HL-60 (cell line): Measurements from ENCODE around the gene SPIRE1.

Experiments used
- DNase-seq, 2 experiments: peaks; one replicate each; pipeline ENCODE4 v3.0.0-alpha.2; 2010 to 2020; ENCODE audit warnings: low read depth in 1 of 2, low spot score in 1 of 2
- H3K27ac ChIP-seq: fragments of 250-450 bp; sonication (Bioruptor Pico); replicated peaks from 2 replicates; pipeline ENCODE4 v1.5.1; 2020; ENCODE audit warnings: mild to moderate bottlenecking, moderate library complexity
- H3K27me3 ChIP-seq: fragments of 250-450 bp; sonication (Bioruptor Pico); 2 replicates; pipeline ENCODE4 v1.5.1; 2021; ENCODE audit warnings: mild to moderate bottlenecking, moderate library complexity; ENCODE audit not compliant: insufficient read depth, poor library complexity, severe bottlenecking
- H3K4me3 ChIP-seq: replicated peaks from 2 replicates; pipeline ENCODE4 v1.5.1; 2011; ENCODE audit warnings: mild to moderate bottlenecking, control low read depth, low read length; ENCODE audit not compliant: insufficient read depth
- CTCF ChIP-seq: IDR thresholded peaks from one replicate; pipeline ENCODE4 v1.5.1; 2011; ENCODE audit warnings: low read length, control low read depth, inconsistent platforms; ENCODE audit not compliant: insufficient read depth
- GABPA ChIP-seq: IDR thresholded peaks from 2 replicates; pipeline ENCODE4 v1.6.1; 2012; ENCODE audit warnings: low read depth
- POLR2AphosphoS5 ChIP-seq: IDR thresholded peaks from 2 replicates; pipeline ENCODE4 v1.6.1; 2012; ENCODE audit warnings: low read depth
- SPI1 ChIP-seq: IDR thresholded peaks from 2 replicates; pipeline ENCODE4 v1.6.1; 2012; ENCODE audit warnings: low read depth, mild to moderate bottlenecking, borderline replicate concordance
- TF ChIP-seq, protein P1 (sequence below): IDR thresholded peaks from 2 replicates; pipeline ENCODE4 v1.6.1; 2012; ENCODE audit warnings: low read depth; ENCODE audit not compliant: insufficient replicate concordance

SPIRE1 gene

DNA sequence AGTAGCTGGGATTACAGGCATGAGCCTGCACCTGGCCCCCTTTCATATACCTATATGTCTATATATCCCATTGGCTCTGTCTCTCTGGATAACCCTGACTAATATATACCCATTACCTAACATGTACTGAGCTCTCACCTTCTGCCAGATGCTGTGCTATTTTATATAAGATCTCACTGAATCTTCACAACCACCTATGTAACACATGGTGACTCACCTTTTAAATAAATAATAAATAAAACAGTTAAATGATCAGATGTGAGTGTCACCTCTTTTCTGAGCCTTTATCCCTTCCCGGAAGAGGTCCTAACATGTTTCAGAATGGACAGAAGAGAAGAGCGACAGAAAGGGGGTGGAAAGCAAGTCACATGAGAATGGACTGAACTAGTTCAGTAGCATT, 123.1 kb downstream of the SPIRE1 start:
- DNase-seq, result no peak
- TF ChIP-seq SPI1 (no peak), GABPA (no peak), CTCF (no peak), POLR2AphosphoS5 (no peak)
- TF ChIP-seq, protein P1, sequence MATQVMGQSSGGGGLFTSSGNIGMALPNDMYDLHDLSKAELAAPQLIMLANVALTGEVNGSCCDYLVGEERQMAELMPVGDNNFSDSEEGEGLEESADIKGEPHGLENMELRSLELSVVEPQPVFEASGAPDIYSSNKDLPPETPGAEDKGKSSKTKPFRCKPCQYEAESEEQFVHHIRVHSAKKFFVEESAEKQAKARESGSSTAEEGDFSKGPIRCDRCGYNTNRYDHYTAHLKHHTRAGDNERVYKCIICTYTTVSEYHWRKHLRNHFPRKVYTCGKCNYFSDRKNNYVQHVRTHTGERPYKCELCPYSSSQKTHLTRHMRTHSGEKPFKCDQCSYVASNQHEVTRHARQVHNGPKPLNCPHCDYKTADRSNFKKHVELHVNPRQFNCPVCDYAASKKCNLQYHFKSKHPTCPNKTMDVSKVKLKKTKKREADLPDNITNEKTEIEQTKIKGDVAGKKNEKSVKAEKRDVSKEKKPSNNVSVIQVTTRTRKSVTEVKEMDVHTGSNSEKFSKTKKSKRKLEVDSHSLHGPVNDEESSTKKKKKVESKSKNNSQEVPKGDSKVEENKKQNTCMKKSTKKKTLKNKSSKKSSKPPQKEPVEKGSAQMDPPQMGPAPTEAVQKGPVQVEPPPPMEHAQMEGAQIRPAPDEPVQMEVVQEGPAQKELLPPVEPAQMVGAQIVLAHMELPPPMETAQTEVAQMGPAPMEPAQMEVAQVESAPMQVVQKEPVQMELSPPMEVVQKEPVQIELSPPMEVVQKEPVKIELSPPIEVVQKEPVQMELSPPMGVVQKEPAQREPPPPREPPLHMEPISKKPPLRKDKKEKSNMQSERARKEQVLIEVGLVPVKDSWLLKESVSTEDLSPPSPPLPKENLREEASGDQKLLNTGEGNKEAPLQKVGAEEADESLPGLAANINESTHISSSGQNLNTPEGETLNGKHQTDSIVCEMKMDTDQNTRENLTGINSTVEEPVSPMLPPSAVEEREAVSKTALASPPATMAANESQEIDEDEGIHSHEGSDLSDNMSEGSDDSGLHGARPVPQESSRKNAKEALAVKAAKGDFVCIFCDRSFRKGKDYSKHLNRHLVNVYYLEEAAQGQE, result no peak
- H3K4me3 ChIP-seq, result no peak overlapping the region
- no peaks in the 10 kb centered on the region for H3K27me3 ChIP-seq
- H3K27ac ChIP-seq, result no peak overlapping the region

- Histone ChIP-seq H3K27me3 (no peaks in the 10 kb centered on the region), H3K27ac (no peak overlapping the region), H3K4me3 (no peak overlapping the region)
- no peak for DNase-seq
- TF ChIP-seq GABPA (no peak), SPI1 (no peak), CTCF (no peak), POLR2AphosphoS5 (no peak)
- TF ChIP-seq, protein P1, result no peak
Measured at GRCh38 chr18:12532661-12533060, 125.2 kb downstream of the SPIRE1 start.

GRCh38 chr18:12531749-12532148, 126.2 kb downstream of the SPIRE1 start:
- H3K4me3 ChIP-seq, result no peak overlapping the region
- H3K27me3 ChIP-seq, result no peaks in the 10 kb centered on the region
- H3K27ac ChIP-seq, result no peak overlapping the region
- DNase-seq, result no peak
- TF ChIP-seq CTCF, result no peak
- TF ChIP-seq, protein P1, result no peak
